Sciatic nerve (tissue), 2 donors: ENCODE results near the gene CHD1. TPM values are rescaled to one million over a fixed set of nuclear protein-coding genes. Genes with fewer than 3 reads are reported as not detected.

Source experiments
- ATAC-seq: fragments of 200-7000 bp; cut with Tn5 transposase; one replicate; pipeline ENCODE4 v1.9.1; 2020; ENCODE audit warnings: mild to moderate bottlenecking, moderate library complexity
- DNase-seq: peaks from one replicate; pipeline ENCODE4 v3.0.0-alpha.2; 2020; ENCODE audit warnings: low spot score
- intact Hi-C: fragments of 100-400 bp; cut with DNase I; formaldehyde crosslinking; loops from one replicate; pipeline ENCODE4 v1.14.2; 2022
- total RNA-seq: library from RNA; stranded (reverse); fragmentation: NEBNext Ultra II Directional; extraction: Animal tissue kit (Norgen Biotek cat#: 25700); gene quantifications from one replicate; pipeline ENCODE4 v1.2.1, GENCODE V29; 2021
- donor health status: DM: no; HTN: no; CAD: no.
- donor health status: DM: no; HTN: no; CAD: no.

CHD1 gene
- total RNA-seq, 1 donor from 2014 or later, result 58.0 TPM

GRCh38 chr5:98907951-98908350, 20.9 kb downstream of the CHD1 start:
- intact Hi-C loops, result loop anchor here (10.0 kb wide), 1 partner anchor 127 kb away; no protein-coding TSS in a partner anchor
- no peak for DNase-seq
- ATAC-seq, result no peak

- DNase-seq, result no peak
- ATAC-seq, result no peak
- intact Hi-C loops, result loop anchor here (10.0 kb wide), 1 partner anchor 128 kb away; no protein-coding TSS in a partner anchor
Measured at GRCh38 chr5:98906756-98907355, 22.0 kb downstream of the CHD1 start.

GRCh38 chr5:98905857-98906688, 22.7 kb downstream of the CHD1 start:
- intact Hi-C loops, result loop anchor here (10.0 kb wide), 1 partner anchor 129 kb away; no protein-coding TSS in a partner anchor
- ATAC-seq (no peak), DNase-seq (no peak)

GRCh38 chr5:98904780-98905179, 24.0 kb downstream of the CHD1 start:
- DNase-seq (no peak), ATAC-seq (no peak)
- intact Hi-C loops, result loop anchor here (10.0 kb wide), 1 partner anchor 130 kb away; no protein-coding TSS in a partner anchor

GRCh38 chr5:98902733-98903132, 26.1 kb downstream of the CHD1 start:
- intact Hi-C loops, result loop anchor here (10.0 kb wide), 1 partner anchor 132 kb away; no protein-coding TSS in a partner anchor
- DNase-seq, result no peak
- no peak for ATAC-seq

- intact Hi-C loops, result no loop called here
- ATAC-seq, result no peak
Measured at GRCh38 chr5:98899456-98899855, 29.4 kb downstream of the CHD1 start.

GRCh38 chr5:98898743-98899142, 30.1 kb downstream of the CHD1 start:
- ATAC-seq, result no peak
- intact Hi-C loops, result no loop called here
- DNase-seq, result no peak

More at GRCh38 chr5:98899456-98899855, 29.4 kb downstream of the CHD1 start:
- no peak for DNase-seq

- no peak for ATAC-seq
- DNase-seq, result no peak
- intact Hi-C loops, result no loop called here
Measured at GRCh38 chr5:98891591-98891990, 37.2 kb downstream of the CHD1 start.

GRCh38 chr5:98880598-98880997, 48.2 kb downstream of the CHD1 start:
- DNase-seq, result no peak
- intact Hi-C loops, result no loop called here
- ATAC-seq, result no peak

- DNase-seq (no peak), ATAC-seq (no peak)
- intact Hi-C loops, result no loop called here
Measured at GRCh38 chr5:98880151-98880550, 48.7 kb downstream of the CHD1 start.

- intact Hi-C loops, result no loop called here
- no peak for DNase-seq
- no peak for ATAC-seq
Measured at GRCh38 chr5:98877600-98877999, 51.2 kb downstream of the CHD1 start.

GRCh38 chr5:98872674-98873073, 56.1 kb downstream of the CHD1 start:
- no peak for DNase-seq
- intact Hi-C loops, result no loop called here
- ATAC-seq, result no peak

GRCh38 chr5:98865690-98866089, 63.1 kb downstream of the CHD1 start:
- DNase-seq (no peak), ATAC-seq (no peak)
- intact Hi-C loops, result no loop called here

GRCh38 chr5:98847054-98847453, 81.8 kb downstream of the CHD1 start:
- intact Hi-C loops, result no loop called here
- ATAC-seq (no peak), DNase-seq (no peak)

GRCh38 chr5:98846520-98846919, 82.3 kb downstream of the CHD1 start:
- ATAC-seq, result no peak
- no peak for DNase-seq
- intact Hi-C loops, result no loop called here

GRCh38 chr5:98845878-98846277, 82.9 kb downstream of the CHD1 start:
- no peak for DNase-seq
- no peak for ATAC-seq
- intact Hi-C loops, result no loop called here

- intact Hi-C loops, result no loop called here
- ATAC-seq (no peak), DNase-seq (no peak)
Measured at GRCh38 chr5:98844865-98845264, 83.9 kb downstream of the CHD1 start.

- intact Hi-C loops, result no loop called here
- ATAC-seq (no peak), DNase-seq (no peak)
Measured at GRCh38 chr5:98843481-98843880, 85.3 kb downstream of the CHD1 start.

GRCh38 chr5:98840946-98841345, 87.9 kb downstream of the CHD1 start:
- intact Hi-C loops, result no loop called here
- DNase-seq (no peak), ATAC-seq (no peak)
